Inferior parietal cortex (tissue), 1 donor: Measurements from ENCODE around the gene CSTF3.
"Not testable (repeated sequence)": the region's sequence is repeated elsewhere in the genome, so short reads cannot be mapped to it uniquely, and the experiment has no call there.

ENCODE experiments used
- DNase-seq: peaks from one replicate; pipeline ENCODE4 v3.0.0-alpha.2; 2016; ENCODE audit errors: extremely low spot score

Gene CSTF3

DNA sequence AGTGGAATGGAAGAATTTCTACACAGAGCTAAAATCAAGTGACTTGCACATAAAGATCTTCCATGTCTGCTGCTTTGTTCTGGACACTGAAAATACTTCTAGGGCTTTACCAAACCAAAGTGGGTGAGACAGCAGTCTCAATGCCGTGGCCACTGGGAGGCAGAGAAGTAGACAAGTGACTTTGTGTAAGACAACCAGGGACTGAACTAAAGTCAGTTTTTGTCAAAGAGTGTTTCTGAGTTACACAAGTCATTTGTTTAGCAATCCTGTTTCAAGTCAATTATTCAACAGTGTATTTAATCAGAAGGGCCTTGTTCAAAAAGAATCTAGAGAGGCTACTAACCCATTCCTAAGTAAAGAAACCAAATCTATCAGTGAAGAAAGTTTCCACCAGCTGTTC lies 75.3 kb downstream of the CSTF3 start:
- DNase-seq, result no peak

DNA sequence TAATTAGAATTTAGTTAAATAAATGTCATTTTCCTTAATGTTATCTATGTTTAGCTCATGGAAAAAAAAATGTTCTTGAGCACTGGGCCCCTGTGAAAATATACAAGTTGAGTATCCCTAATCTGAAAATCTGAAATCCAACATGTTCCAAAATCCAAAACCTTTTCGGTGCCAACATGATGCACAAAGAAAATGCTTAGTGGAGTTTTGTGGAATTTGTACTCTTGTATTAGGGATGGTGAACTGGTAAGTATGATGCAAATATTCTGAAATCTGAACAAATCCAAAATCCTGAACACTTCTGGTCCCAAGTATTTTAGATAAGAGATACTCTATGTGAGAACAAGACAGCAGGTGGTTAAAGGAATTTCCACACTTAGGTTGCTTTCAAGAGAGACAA lies 77.4 kb downstream of the CSTF3 start:
- DNase-seq, result no peak

DNA sequence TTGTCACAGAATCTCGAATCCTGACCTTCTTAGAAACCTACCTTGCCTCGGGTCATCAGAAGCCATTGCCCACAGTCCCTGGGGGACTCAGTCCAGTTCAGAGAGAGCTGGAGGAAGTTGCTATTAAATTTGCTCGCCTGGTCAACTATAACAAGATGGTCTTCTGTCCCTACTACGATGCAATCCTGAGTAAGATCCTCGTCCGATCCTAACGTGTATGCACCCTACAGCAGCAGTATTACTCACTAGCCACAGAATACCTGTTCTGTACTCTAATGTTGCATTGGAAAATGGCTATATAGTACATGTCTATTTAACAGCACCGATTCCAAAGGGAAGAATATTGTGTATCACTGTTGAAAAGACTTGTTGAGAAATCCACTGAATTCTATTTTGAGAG lies 88.8 kb downstream of the CSTF3 start:
- no peak for DNase-seq

DNA sequence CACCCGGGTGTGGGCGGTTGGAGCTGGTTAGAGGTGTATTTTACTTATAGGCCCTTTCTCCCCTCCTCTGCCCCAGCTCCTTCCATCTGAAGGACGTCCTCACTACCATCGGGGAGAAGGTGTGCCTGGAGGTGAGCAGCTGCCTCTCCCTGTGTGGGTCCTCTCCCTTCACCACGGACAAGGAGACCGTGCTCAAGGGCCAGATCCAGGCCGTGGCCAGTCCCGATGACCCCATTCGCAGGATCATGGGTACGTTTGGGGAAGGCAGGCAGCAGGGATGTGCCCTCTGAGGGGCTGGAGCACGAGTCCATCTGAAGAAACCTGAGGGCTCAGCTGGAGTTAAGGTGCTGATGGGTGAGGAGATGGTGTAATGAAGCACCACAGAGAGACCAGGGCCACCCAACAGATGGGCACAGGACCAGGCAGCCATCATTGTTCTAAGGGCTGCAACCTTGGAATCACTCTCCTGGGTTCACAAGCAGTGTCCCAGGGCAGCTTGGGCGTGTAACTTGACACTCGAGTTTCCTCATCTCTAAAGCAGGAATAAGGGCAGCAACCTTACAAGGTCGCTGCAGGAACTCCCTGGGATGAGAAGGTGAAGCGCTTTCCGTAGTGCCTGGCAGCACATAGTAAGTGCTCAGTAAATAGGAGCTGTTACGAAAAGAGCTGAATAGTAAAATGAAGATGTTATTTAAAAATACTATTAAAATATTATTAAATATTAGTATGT lies 92.5 kb downstream of the CSTF3 start:
- no peak for DNase-seq

DNA sequence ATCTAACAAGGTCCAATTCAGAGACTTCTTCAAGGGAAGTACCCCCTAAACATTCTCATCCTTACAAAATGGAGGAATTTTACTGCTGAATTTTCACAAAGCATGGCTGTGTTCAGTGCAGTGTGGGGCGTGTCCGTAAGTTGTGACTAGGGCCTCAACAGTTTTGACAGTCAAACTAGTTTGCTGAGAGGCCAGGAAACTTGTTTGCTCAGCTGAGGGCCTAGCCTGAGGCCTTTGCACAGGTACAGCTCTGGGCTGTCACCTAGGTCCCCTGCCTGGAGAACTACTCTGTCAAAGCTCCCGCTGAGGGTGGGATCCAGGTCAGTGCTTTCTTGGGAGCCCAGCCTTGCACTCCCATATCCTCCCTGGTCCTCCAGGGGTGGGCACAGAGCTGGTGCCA lies 94.0 kb downstream of the CSTF3 start:
- no peak for DNase-seq

DNA sequence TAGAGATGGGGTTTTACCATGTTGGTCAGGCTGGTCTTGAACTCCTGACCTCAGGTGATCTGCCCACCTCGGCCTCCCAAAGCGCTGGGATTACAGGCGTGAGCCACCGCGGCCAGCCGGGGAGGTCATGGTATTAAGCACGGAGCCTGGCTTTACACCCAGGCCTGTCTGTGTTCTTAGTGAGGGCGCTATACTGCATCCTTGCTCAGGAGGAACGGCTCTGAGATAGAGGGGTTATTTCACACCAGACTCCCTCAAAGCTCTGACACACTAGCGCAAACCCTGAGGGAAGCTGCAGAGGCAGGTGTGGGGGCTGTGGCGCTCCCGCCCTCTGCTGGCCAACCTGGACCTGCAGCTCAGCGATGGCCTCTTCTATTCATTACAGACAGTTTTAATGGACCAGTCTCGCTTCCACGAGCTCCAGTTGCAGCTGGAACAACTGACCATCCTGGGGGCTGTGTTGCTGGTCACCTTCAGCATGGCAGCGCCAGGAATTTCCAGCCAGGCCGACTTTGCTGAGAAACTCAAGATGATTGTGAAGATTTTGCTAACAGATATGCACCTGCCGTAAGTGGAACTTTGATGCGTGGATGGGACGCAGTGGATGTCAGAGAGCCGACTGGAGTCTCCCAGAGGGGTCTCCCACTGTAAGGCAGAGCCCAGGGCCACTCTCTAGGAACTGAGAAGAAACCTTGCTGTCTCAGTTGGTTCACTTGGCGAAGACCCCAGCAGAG lies 95.7 kb downstream of the CSTF3 start:
- DNase-seq, result peak; percentile 50

DNA sequence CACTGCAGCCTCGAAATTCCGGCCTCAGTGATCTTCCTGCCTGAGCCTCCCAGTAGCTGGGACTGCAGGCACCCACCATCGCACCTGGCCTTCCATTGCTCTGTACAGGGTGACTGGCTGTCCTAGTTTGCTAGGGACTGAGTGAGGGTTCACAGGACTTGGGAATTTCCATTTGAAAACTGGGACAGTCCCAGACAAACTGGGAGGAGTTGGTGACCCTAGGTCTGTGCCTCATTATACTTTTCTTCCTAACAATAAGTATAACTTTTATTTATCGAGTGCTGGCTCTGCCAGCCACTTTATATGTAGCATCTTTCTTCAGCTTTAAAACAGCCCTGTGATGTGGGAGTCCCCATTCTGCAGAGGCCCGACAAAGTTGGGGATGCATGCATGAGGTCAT lies 96.4 kb downstream of the CSTF3 start:
- no peak for DNase-seq

DNA sequence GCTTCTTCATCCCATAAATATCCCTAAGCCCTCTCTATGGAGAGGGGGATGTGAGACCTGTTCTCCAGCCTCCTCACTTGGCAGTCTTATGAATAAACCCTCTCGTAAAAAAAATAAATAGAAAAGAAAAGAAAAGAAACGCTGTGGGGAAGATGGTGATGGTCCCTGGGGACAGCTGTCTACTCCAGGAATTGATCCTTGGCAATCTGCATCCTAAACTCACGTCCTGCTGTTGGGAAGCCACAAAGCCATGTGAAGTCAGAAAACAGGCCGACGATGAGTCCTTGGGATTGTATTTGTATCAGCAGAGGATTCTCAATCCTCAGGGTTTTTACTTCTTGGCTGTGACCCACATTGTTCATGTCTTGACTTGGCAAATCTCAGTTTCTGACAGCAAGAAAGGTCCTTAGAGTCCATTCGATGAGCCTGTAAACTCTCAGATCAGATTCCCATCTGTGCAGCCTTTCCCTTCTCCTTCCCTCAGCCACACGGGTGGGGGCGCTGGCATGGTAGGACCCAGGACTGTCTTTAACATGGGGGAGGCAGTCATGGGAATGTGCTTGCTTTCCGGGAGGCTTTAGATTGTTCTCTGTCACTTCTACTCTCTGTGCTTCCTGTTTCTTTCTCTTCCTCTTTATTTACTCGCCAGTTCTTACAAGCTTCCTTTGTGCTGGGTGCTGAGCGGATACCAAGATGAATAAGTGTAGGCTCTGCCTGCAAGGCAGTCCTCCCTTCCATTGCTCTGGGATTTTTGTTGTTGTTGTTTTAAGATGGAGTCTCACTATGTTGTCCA lies 97.1 kb downstream of the CSTF3 start:
- DNase-seq, result no peak

DNA sequence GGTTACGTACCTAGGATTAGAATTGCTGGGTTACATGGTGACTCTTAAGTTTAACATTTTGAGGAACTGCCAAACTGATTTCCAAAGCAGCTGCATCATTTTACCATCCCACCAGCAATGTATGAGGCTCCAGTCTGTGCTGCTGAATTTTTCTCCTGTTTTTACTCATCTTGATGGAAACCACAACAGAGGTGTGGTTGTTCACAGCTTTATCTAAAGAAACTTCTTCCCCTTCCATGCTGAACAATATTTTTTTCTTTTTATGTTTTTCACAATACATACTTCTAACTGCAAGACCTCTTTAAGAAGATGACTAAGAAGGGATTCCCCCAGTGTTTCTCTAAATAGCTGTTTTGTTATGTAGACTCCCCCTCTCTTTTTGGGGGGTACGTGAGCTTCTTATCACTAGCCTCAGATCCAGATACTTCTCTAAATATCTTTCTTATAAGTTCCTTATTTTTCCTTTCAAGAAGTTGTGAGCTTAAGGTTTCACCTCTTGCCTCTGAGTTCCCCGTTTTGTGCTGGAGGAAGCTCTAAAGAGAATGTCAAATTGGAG lies 97.9 kb downstream of the CSTF3 start:
- DNase-seq, result no peak

DNA sequence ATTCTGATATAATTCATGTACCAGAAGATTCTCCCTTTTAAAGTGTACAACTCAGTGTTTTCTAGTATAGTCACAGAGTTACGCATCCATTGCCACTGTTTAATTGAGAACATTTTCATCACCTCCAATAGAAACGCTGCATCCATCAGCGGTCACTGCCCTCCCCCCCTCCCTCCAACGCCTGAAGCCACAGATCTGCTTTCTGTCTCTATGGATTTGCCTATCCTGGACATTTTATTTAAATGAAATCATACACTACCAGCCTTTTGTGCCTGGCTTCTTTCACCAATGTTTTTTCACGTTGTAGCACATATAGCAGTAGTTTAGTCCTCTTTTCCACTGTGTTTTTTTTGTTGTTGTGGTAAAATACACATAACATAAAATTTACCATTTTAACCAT lies 99.1 kb downstream of the CSTF3 start:
- no peak for DNase-seq

DNA sequence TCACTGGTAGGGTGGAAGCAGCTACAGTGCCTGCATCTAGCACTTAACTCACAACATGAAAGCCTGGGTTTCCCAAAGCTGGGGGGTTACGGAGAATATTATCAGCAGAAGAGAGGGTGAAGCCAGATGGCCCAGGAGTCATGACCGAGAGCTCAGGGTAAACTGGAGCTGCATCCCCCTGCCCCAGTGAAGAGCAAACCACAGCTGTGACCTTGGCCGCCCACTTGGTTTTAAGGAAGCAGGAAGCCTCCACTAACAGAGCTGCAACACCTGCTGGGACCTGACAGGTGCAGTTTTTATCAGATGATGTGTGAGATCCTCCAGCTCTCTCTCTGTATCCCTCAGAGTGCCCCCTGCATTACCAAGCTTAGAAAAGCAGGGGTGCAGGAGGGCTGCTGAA lies 101.0 kb downstream of the CSTF3 start:
- no peak for DNase-seq

DNA sequence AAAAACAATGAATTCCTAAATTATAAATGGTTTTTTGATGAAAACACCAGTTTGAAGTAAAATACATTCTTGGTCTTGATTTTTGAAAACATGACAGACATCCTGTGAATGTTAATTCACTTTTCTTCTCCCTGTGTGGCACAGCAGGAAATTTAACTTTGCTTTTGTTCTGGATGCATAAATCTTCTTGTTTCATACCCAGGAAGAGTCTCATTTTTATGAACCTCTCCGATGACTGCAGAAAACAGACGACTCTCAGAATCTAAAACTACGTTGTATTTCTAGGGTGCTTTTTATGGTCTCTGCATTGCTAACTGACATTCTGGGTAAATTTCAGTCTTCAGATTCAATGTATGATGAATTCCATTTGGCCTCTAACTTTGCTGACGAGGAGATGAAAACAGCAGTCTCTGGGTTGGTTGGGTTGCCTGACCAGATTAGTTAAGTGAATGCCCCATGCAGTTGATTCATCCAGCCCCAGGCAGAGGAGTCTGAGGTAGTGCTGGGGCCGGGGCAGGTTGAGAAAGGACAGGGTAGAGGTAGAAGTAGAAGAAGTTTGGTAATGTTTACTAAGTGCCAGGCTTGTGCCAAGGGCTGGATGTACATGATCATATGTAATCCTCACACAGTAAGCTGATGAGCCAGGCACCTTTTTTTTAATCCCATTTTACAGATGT lies 101.8 kb downstream of the CSTF3 start:
- no peak for DNase-seq

DNA sequence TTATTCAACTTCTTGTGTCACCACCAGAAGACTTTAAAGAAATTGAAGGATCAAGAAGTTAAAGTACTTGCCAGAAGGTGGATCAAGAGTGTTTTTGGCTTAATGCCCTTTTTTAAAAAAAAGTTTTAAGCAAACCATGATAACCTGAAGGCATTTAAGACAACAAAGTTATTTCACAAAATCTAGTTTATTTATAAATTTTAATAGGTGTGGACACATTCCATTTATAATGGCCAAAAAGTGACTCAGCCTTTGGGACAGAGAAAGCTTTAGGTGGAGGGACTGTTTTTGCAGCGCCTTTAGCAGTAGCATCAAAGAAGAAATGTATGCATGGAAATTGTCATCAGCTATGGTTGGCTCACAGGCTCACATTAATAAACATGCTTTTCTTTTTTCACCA lies 104.0 kb downstream of the CSTF3 start:
- no peak for DNase-seq

DNA sequence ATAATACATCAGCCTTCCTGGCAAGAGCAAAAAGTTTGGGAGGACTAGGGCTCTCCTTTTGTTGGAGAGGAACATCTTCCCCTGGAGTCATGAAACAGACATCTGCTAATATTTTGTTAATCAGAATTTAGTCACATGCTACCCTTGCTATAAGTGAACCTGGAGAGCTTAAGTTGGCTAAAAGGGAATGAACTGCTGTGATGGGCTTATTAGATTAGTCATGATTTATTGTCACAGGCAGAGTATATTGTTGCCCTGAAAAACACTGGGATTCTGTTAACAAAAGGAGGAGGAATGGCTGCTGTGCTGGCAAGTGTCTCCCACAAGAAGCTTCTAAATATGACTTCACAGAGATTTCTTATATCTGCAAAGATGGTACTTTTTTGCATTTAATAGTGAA lies 105.9 kb downstream of the CSTF3 start:
- DNase-seq, result no peak

DNA sequence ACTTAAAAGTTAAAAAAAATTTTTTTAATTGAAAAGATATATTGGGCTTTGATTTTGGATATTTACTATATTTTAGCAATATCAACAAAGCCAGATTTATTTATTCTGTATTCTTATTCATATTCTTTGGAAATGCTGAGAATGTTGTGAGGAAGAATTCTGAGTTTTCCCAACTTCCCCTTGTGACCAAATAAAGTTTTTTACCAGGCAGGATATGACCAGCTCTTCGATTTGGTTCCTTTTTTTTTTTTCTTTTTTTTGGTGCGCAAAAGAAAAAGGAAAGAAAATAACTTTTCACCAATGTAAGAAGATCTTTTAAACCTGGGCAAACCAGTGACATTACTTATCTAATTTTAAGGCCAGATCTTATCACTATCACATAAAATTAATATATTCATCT lies 109.0 kb downstream of the CSTF3 start:
- DNase-seq, result no peak

DNA sequence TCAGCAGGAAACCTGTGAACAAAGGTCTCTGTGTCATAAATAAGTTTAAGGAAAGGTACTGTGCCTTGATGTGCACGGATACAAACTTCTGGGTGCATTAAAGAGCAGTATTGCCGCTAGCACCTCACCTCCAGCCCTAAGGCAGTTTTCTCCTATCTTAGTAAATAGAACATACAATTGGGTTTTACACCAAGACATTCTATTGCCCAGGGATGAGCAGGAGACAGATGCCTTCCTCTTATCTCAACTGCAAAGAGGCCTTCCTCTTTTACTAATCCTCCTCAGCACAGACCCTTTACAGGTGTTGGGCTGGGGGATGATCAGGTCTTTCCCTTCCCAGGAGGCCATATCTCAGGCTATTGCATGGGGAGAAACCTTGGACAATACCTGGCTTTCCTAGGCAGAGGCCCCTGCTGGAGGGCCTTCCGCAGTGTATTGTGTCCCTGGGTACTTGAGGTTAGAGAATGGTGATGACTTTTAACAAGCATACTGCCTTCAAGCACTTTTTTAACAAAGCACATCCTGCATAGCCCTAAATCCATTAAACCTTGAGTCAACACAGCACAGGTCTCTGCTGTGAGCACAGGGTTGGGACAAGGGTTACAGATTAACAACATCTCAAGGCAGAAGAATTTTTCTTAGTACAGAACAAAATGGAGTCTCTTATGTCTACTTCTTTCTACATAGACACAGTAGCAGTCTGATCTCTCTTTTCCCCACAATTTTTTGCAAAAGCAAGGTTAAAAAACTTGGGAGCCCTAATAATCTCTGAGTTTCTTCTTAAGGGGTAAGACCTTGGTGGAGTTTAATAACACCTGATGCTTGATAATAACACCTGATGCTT lies 111.5 kb downstream of the CSTF3 start:
- not testable (repeated sequence) for DNase-seq

DNA sequence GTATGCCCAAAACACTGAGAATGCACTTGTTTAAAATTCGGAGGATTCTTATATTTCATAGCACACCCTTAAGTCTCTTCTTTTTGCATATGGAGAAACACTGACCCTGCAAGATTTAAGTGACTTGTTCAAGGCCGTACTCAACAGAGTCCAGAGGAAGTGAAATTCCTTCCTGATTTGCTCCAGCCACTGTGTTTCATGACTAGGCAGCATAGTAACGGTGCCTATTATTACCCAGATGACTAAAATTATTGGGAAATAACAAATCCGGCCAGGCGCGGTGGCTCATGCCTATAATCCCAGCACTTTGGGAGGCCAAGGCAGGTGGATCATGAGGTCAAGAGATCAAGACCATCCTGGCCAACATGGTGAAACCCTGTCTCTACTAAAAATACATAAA lies 112.6 kb downstream of the CSTF3 start:
- not testable (repeated sequence) for DNase-seq

DNA sequence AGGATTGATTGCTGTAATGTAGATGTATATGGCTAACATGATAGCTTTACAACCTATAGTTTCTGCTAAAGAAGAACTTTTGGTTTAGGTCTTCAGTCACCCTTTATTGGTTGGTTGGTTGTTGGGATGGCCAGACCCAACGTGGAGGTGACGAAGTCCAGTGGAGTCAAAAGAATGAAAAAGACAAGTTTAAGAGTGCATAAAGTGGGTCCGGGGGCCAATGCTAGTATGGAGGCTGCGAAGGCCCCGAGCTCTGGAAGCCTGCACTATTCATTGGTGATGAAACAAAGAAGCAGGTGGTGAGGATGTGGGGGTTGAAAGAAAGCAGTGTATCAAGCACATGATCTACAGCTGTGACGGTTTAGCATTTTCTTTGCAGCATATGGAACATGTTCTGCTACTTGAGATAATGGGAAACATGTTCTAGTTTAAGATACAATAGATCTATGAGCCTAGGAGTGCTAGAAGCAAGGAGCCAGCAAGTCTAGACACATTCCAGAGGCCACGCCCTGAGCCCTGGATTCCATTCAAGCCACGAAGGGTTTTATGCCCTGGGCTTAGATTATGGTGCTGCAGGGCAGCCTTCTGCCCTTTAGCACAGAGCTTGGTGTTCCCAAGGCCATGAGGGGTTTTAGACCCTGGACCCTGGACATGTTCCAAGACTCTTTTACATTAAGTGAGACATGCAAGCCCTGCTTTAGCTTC lies 115.6 kb downstream of the CSTF3 start:
- DNase-seq, result no peak

DNA sequence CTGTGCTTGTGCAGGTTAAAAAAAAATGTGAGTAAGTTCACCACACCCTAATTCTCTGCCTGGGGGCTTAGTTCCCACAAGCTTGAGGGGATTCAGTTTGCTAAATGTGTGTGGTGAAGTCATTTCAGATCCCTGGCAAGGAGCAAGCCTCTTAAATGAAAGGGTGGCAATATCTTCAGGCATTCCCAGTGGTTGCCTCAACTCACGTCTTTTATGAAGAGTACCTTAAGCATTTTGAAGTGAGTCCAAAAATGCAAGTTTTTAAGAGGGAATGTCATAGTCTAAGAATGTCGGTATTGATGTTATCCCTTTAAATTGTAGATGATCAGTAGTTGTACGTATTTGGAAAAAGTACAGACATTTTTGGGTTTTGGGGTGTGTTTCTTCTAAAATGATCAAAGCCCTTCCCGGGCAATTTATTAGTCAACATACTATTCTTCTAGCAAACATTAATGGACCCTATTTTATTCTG lies 117.0 kb downstream of the CSTF3 start:
- DNase-seq, result no peak

DNA sequence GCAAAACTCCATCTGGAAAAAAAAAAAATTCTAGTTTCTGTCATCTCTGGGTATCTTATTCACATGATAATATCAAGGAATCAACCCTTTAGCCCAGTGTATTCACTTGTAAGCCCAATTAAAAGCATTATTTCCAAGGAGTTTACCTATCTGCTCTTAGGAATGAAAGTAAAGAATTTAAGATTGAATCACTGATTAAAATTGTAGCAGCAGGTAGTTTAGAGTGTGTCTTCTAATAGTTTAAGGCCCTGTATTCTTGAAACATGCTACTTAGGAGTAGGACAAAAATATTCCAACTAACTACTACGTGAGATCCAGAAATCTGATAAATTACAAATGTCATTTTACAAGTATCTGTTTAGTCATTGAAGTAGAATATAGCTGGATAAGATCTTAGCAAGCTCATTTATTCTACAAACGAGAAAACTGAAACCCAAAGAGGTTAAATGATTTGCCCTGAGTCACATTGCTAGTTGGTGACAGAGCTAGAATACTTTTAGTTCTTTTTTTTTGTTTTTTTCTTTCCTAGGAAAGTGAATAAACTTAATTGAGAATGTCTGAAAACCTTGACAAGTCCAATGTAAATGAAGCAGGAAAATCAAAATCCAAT lies 118.0 kb downstream of the CSTF3 start:
- DNase-seq, result no peak
